Activated CD4-positive, alpha-beta T cell treated with anti-CD3 and anti-CD28 coated beads, Interleukin-2, amount 50 U/mL, for 4 hours (primary cell): Measurements from ENCODE around the gene ACTR1A.
A peak's percentile ranks its signal among the peaks of the same experiment; 100 is the strongest.

Experiments
- DNase-seq, 2 experiments: peaks; one replicate each; pipeline ENCODE4 v3.0.0-alpha.2; 2020

The ACTR1A gene

GRCh38 chr10:102452672-102453340, 49.7 kb downstream of the ACTR1A start:
- peak; percentile 45 to 57 for DNase-seq

GRCh38 chr10:102451105-102451969, 51.2 kb downstream of the ACTR1A start, which contains the start of gene C10orf95:
TSS of gene C10orf95 (minus strand) at chr10:102451543. CDS start at chr10:102451093, 450 bp downstream.
- no peak for DNase-seq

- DNase-seq: peak; percentile 76 to 81
Measured at GRCh38 chr10:102450374-102451104, 52.0 kb downstream of the ACTR1A start.

GRCh38 chr10:102450124-102450373, 52.5 kb downstream of the ACTR1A start:
- DNase-seq: no peak

- DNase-seq: peak; percentile 87 to 89
Measured at GRCh38 chr10:102449321-102450123, 53.0 kb downstream of the ACTR1A start.

- DNase-seq: no peak
Measured at GRCh38 chr10:102444851-102445250, 57.7 kb downstream of the ACTR1A start.

GRCh38 chr10:102438374-102438773, 64.1 kb downstream of the ACTR1A start:
- DNase-seq: no peak

- no peak for DNase-seq
Measured at GRCh38 chr10:102437515-102437914, 65.0 kb downstream of the ACTR1A start.

- DNase-seq: no peak
Measured at GRCh38 chr10:102436312-102436711, 66.2 kb downstream of the ACTR1A start.

- peak; percentile 35 to 48 for DNase-seq
Measured at GRCh38 chr10:102435529-102436233, 66.8 kb downstream of the ACTR1A start.

- DNase-seq: no peak
Measured at GRCh38 chr10:102435133-102435497, 67.4 kb downstream of the ACTR1A start.

- no peak for DNase-seq
Measured at GRCh38 chr10:102434394-102435132, 67.9 kb downstream of the ACTR1A start.

GRCh38 chr10:102433619-102434046, 68.9 kb downstream of the ACTR1A start:
- no peak for DNase-seq

- DNase-seq: peak; percentile 92 to 95
Measured at GRCh38 chr10:102432162-102432950, 70.2 kb downstream of the ACTR1A start, which contains the start of gene CUEDC2. TSS of gene CUEDC2 (minus strand) at chr10:102432574. CDS start at chr10:102425188, 7,386 bp downstream.

- DNase-seq: no peak
Measured at GRCh38 chr10:102431452-102432124, 70.9 kb downstream of the ACTR1A start.

- DNase-seq: no peak
Measured at GRCh38 chr10:102429468-102429867, 73.0 kb downstream of the ACTR1A start.
